DOHH2 (cell line): ENCODE data around the gene CNTNAP2.

Experiments used
- H3F3A ChIP-seq: fragments of 200-600 bp; sonication (generic), shearing (Covaris generic); 2 replicates; pipeline ENCODE4 v1.6.0; 2016; ENCODE audit warnings: antibody characterized with exemption, mild to moderate bottlenecking; ENCODE audit not compliant: control insufficient read depth, insufficient read depth
- H3K27ac ChIP-seq: fragments of 200-600 bp; sonication (generic); 2 replicates; pipeline ENCODE4 v1.5.1; 2014; ENCODE audit warnings: low read depth, mild to moderate bottlenecking, low read length, moderate library complexity
- H3K27me3 ChIP-seq: fragments of 200-600 bp; sonication (generic); 2 replicates; pipeline ENCODE4 v1.6.1; 2014; ENCODE audit warnings: mild to moderate bottlenecking, low read length, mixed read lengths; ENCODE audit not compliant: control insufficient read depth
- H3K36me3 ChIP-seq: fragments of 200-600 bp; sonication (generic); 2 replicates; pipeline ENCODE4 v1.6.1; 2014; ENCODE audit warnings: mild to moderate bottlenecking, low read length, moderate library complexity, mixed read lengths; ENCODE audit not compliant: control insufficient read depth
- H3K4me1 ChIP-seq: fragments of 200-600 bp; sonication (generic); 2 replicates; pipeline ENCODE4 v1.6.1; 2014; ENCODE audit warnings: mild to moderate bottlenecking, low read length, mixed read lengths; ENCODE audit not compliant: control insufficient read depth
- H3K4me2 ChIP-seq: fragments of 200-600 bp; sonication (generic); 2 replicates; pipeline ENCODE4 v1.6.0; 2014; ENCODE audit warnings: mild to moderate bottlenecking, low read length, moderate library complexity
- H3K4me3 ChIP-seq: fragments of 200-600 bp; sonication (generic); 2 replicates; pipeline ENCODE4 v1.5.1; 2014; ENCODE audit warnings: mild to moderate bottlenecking, low read length, mixed read lengths
- H3K79me2 ChIP-seq: fragments of 200-600 bp; sonication (generic); 2 replicates; pipeline ENCODE4 v1.6.1; 2014; ENCODE audit warnings: mild to moderate bottlenecking, low read length, mixed read lengths; ENCODE audit not compliant: control insufficient read depth
- H3K9me2 ChIP-seq: fragments of 200-600 bp; sonication (generic); replicated peaks from 2 replicates; pipeline ENCODE4 v1.6.1; 2014; ENCODE audit warnings: mild to moderate bottlenecking, low read length, mixed read lengths; ENCODE audit not compliant: control insufficient read depth
- H3K9me3 ChIP-seq: fragments of 200-600 bp; sonication (generic); 2 replicates; pipeline ENCODE4 v1.6.1; 2014; ENCODE audit warnings: antibody characterized with exemption, low read length, mixed read lengths; ENCODE audit not compliant: control insufficient read depth, insufficient read depth
- H4K20me1 ChIP-seq: fragments of 200-600 bp; sonication (generic); 2 replicates; pipeline ENCODE4 v1.6.0; 2014; ENCODE audit warnings: low read depth, mild to moderate bottlenecking, antibody characterized with exemption, low read length, moderate library complexity; ENCODE audit not compliant: control insufficient read depth, insufficient read depth
- EZH2phosphoT487 ChIP-seq: fragments of 200-600 bp; sonication (generic); IDR thresholded peaks from 2 replicates; pipeline ENCODE4 v1.6.1; 2017; ENCODE audit warnings: borderline replicate concordance, mild to moderate bottlenecking, antibody characterized with exemption, low read length, moderate library complexity, mixed read lengths
- TF ChIP-seq, protein P1 (sequence below): fragments of 200-600 bp; sonication (generic); IDR thresholded peaks from one replicate; pipeline ENCODE4 v1.5.1; 2014; ENCODE audit warnings: antibody characterized with exemption, mild to moderate bottlenecking, low read depth, low read length; ENCODE audit not compliant: poor library complexity, severe bottlenecking

CNTNAP2 gene

GRCh38 chr7:146709451-146710027 is 592.9 kb downstream of the CNTNAP2 start:
- no peaks in the 10 kb centered on the region for H3K9me2 ChIP-seq
- no peaks in the 10 kb centered on the region for H3K79me2 ChIP-seq
- no peak for TF ChIP-seq EZH2phosphoT487
- TF ChIP-seq, protein P1, sequence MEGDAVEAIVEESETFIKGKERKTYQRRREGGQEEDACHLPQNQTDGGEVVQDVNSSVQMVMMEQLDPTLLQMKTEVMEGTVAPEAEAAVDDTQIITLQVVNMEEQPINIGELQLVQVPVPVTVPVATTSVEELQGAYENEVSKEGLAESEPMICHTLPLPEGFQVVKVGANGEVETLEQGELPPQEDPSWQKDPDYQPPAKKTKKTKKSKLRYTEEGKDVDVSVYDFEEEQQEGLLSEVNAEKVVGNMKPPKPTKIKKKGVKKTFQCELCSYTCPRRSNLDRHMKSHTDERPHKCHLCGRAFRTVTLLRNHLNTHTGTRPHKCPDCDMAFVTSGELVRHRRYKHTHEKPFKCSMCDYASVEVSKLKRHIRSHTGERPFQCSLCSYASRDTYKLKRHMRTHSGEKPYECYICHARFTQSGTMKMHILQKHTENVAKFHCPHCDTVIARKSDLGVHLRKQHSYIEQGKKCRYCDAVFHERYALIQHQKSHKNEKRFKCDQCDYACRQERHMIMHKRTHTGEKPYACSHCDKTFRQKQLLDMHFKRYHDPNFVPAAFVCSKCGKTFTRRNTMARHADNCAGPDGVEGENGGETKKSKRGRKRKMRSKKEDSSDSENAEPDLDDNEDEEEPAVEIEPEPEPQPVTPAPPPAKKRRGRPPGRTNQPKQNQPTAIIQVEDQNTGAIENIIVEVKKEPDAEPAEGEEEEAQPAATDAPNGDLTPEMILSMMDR = no peak
- H3K27me3 ChIP-seq = no peaks in the 10 kb centered on the region
- no peaks in the 10 kb centered on the region for H3K4me1 ChIP-seq
- no peak overlapping the region for H3K27ac ChIP-seq
- peaks cover 3% of the 10 kb centered on the region; the same call in 1 of the 2 replicates for H3K9me3 ChIP-seq
- H3K36me3 ChIP-seq = no peaks in the 10 kb centered on the region
- no peak overlapping the region for H3K4me2 ChIP-seq
- H4K20me1 ChIP-seq = no peaks in the 10 kb centered on the region
- H3F3A ChIP-seq = no peaks in the 10 kb centered on the region
- H3K4me3 ChIP-seq = no peak overlapping the region

GRCh38 chr7:146713205-146713604 is 596.6 kb downstream of the CNTNAP2 start:
- Histone ChIP-seq H3K79me2 (no peaks in the 10 kb centered on the region), H3K4me3 (no peak overlapping the region), H3K9me3 (peaks cover 3% of the 10 kb centered on the region; the same call in 1 of the 2 replicates), H3K27ac (no peak overlapping the region), H3K27me3 (no peaks in the 10 kb centered on the region), H3K4me1 (no peaks in the 10 kb centered on the region), H3K36me3 (no peaks in the 10 kb centered on the region), H3K9me2 (no peaks in the 10 kb centered on the region), H4K20me1 (no peaks in the 10 kb centered on the region), H3K4me2 (no peak overlapping the region), H3F3A (no peaks in the 10 kb centered on the region)
- TF ChIP-seq EZH2phosphoT487 = no peak
- TF ChIP-seq, protein P1 = no peak

DNA sequence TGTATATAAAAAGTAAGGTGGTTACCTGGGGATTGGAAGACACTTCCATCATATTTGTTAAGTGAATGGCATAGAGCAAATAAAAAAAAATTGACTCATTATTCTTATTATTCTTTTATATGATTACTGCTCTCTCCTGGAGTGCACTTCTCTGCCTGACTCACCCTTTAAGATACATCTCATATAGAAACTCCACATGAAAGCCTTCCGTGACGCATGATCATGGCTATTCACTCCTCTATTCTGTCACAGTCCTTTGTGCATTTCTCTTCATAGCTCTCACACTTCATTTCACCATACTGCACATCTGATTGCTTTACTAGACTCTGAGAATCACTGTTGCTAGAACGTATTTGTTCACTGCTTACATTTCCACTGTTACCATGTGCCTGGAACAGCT is 597.3 kb downstream of the CNTNAP2 start:
- H4K20me1 ChIP-seq = no peaks in the 10 kb centered on the region
- H3K27me3 ChIP-seq = no peaks in the 10 kb centered on the region
- H3K79me2 ChIP-seq = no peaks in the 10 kb centered on the region
- H3K27ac ChIP-seq = no peak overlapping the region
- H3K4me1 ChIP-seq = no peaks in the 10 kb centered on the region
- no peaks in the 10 kb centered on the region for H3K36me3 ChIP-seq
- no peak overlapping the region for H3K4me2 ChIP-seq
- H3K9me3 ChIP-seq = peaks cover 3% of the 10 kb centered on the region; the same call in 1 of the 2 replicates
- no peak overlapping the region for H3K4me3 ChIP-seq
- TF ChIP-seq, protein P1 = no peak
- TF ChIP-seq EZH2phosphoT487 = no peak
- H3F3A ChIP-seq = no peaks in the 10 kb centered on the region
- no peaks in the 10 kb centered on the region for H3K9me2 ChIP-seq
